GM04504 (cell line): ENCODE data around the gene PIEZO2.
"Not testable (repeated sequence)": the region's sequence is repeated elsewhere in the genome, so short reads cannot be mapped to it uniquely, and the experiment has no call there.

Experiments
- DNase-seq: peaks from one replicate; pipeline ENCODE4 v3.0.0-alpha.2; 2012; ENCODE audit warnings: low read depth

PIEZO2 gene

GRCh38 chr18:10973567-10974203 lies 175.7 kb downstream of the PIEZO2 start:
- DNase-seq: peak; percentile 5

- DNase-seq: no peak
Measured at GRCh38 chr18:10971717-10972116, 177.7 kb downstream of the PIEZO2 start.

- peak; percentile 13 for DNase-seq
Measured at GRCh38 chr18:10965119-10965518, 184.2 kb downstream of the PIEZO2 start.

- no peak for DNase-seq
Measured at GRCh38 chr18:10953672-10954071, 195.7 kb downstream of the PIEZO2 start.

- no peak for DNase-seq
Measured at GRCh38 chr18:10951631-10952544, 197.5 kb downstream of the PIEZO2 start.

GRCh38 chr18:10950876-10951630 lies 198.3 kb downstream of the PIEZO2 start:
- no peak for DNase-seq

- no peak for DNase-seq
Measured at GRCh38 chr18:10950080-10950875, 199.1 kb downstream of the PIEZO2 start.

- DNase-seq: no peak
Measured at GRCh38 chr18:10949655-10950054, 199.7 kb downstream of the PIEZO2 start.

GRCh38 chr18:10948421-10948820 lies 200.9 kb downstream of the PIEZO2 start:
- DNase-seq: no peak

GRCh38 chr18:10946058-10946457 lies 203.3 kb downstream of the PIEZO2 start:
- no peak for DNase-seq

- no peak for DNase-seq
Measured at GRCh38 chr18:10942998-10943397, 206.4 kb downstream of the PIEZO2 start.

- no peak for DNase-seq
Measured at GRCh38 chr18:10939822-10940221, 209.5 kb downstream of the PIEZO2 start.

GRCh38 chr18:10937743-10938640 lies 211.4 kb downstream of the PIEZO2 start:
- no peak for DNase-seq

GRCh38 chr18:10936176-10937053 lies 213.0 kb downstream of the PIEZO2 start:
- DNase-seq: no peak

GRCh38 chr18:10935588-10935987 lies 213.8 kb downstream of the PIEZO2 start:
- no peak for DNase-seq

GRCh38 chr18:10933648-10934047 lies 215.7 kb downstream of the PIEZO2 start:
- DNase-seq: not testable (repeated sequence)

- DNase-seq: no peak
Measured at GRCh38 chr18:10930076-10930475, 219.3 kb downstream of the PIEZO2 start.

GRCh38 chr18:10928772-10929373 lies 220.5 kb downstream of the PIEZO2 start:
- no peak for DNase-seq
